HepG2 (cell line): ENCODE measurements around the gene DEFB124. TPM values are rescaled to one million over a fixed set of nuclear protein-coding genes. Genes with fewer than 3 reads are reported as not detected.

Experiments used
- ELF1 ChIP-seq: sonication (generic); formaldehyde crosslinking; IDR thresholded peaks from 2 replicates; pipeline ENCODE4 v1.4.0; 2020; ENCODE audit warnings: missing genetic modification reagents
- FLYWCH1 ChIP-seq: sonication (generic); formaldehyde crosslinking; IDR thresholded peaks from 2 replicates; pipeline ENCODE4 v1.8.1; 2023; ENCODE audit warnings: mild to moderate bottlenecking, missing genetic modification reagents
- FOSL1 ChIP-seq: sonication (generic); formaldehyde crosslinking; IDR thresholded peaks from 2 replicates; pipeline ENCODE4 v1.9.0; 2021; ENCODE audit warnings: missing genetic modification reagents, borderline replicate concordance
- HNRNPUL1 ChIP-seq: fragments of 200-400 bp; formaldehyde crosslinking; IDR thresholded peaks from 2 replicates; pipeline ENCODE4 v1.6.1; 2017; ENCODE audit warnings: low read depth, mild to moderate bottlenecking, low read length, moderate library complexity
- IRF2 ChIP-seq: IDR thresholded peaks from 2 replicates; pipeline ENCODE4 v1.6.1; 2018; ENCODE audit warnings: missing genetic modification reagents, missing compliant biosample characterization
- ISL2 ChIP-seq: sonication (generic); formaldehyde crosslinking; IDR thresholded peaks from 2 replicates; pipeline ENCODE4 v1.5.0; 2020; ENCODE audit warnings: missing genetic modification reagents
- MTA1 ChIP-seq: sonication (generic); formaldehyde crosslinking; IDR thresholded peaks from 2 replicates; pipeline ENCODE4 v1.4.0; 2020; ENCODE audit warnings: missing genetic modification reagents, mild to moderate bottlenecking, borderline replicate concordance
- MYNN ChIP-seq: sonication (generic); formaldehyde crosslinking; IDR thresholded peaks from 2 replicates; pipeline ENCODE4 v1.4.0; 2020; ENCODE audit warnings: mild to moderate bottlenecking, low read depth, missing genetic modification reagents
- NFE2L2 ChIP-seq: fragments of 150-350 bp; IDR thresholded peaks from 2 replicates; pipeline ENCODE4 v1.6.1; 2014; ENCODE audit warnings: low read length
- PRDM15 ChIP-seq: sonication (generic); formaldehyde crosslinking; IDR thresholded peaks from 2 replicates; pipeline ENCODE4 v1.4.0; 2020; ENCODE audit warnings: missing genetic modification reagents
- RNF2 ChIP-seq: fragments of 450-650 bp; conservative IDR thresholded peaks from 2 replicates; pipeline ENCODE4 v1.6.1; 2016; ENCODE audit warnings: low read depth
- SOX13 ChIP-seq, 3 experiments: fragments of 450-650 bp in 1 of 3; sonication (generic) in 1 of 3; formaldehyde crosslinking in 1 of 3; IDR thresholded peaks in 2 of 3; conservative IDR thresholded peaks in 1 of 3; 2 replicates each; pipeline versions ENCODE4 v1.5.0 to v1.6.1; 2016 to 2020; ENCODE audit warnings: antibody characterized with exemption in 1 of 3, mild to moderate bottlenecking in 1 of 3, missing compliant biosample characterization in 1 of 3, missing genetic modification reagents in 1 of 3, moderate library complexity in 1 of 3
- ZFP36L1 ChIP-seq: sonication (generic); formaldehyde crosslinking; IDR thresholded peaks from 2 replicates; pipeline ENCODE4 v1.8.0; 2022; ENCODE audit warnings: mild to moderate bottlenecking, missing genetic modification reagents, moderate library complexity
- ZKSCAN8 ChIP-seq: IDR thresholded peaks from 2 replicates; pipeline ENCODE4 v1.6.1; 2016; ENCODE audit warnings: borderline replicate concordance, missing genetic modification reagents, missing compliant biosample characterization
- ZNF329 ChIP-seq: sonication (generic); formaldehyde crosslinking; IDR thresholded peaks from 2 replicates; pipeline ENCODE4 v1.9.0; 2021; ENCODE audit warnings: low read depth, mild to moderate bottlenecking, missing genetic modification reagents
- ZNF383 ChIP-seq: sonication (generic); formaldehyde crosslinking; IDR thresholded peaks from 2 replicates; pipeline ENCODE4 v1.4.0; 2020; ENCODE audit warnings: missing genetic modification reagents, mild to moderate bottlenecking, borderline replicate concordance
- polyA plus RNA-seq, 8 experiments: library from polyadenylated mRNA; depleted of rRNA in 3 of 8; stranded (reverse) in 7 of 8; unstranded in 1 of 8; fragments of >200 nt; fragmentation: Illumina TruSeq in 4 of 8; extraction: Trizol in 4 of 8; gene quantifications; 2 replicates each; pipeline versions ENCODE4 v1.2.1 to v1.2.3, GENCODE V29; 2011 to 2016; ENCODE audit warnings: low read depth in 4 of 8, missing spikeins in 1 of 8, mixed read lengths in 1 of 8; ENCODE audit not compliant: insufficient read depth in 1 of 8
- total RNA-seq, 5 experiments: library from RNA; depleted of rRNA; stranded (reverse); fragments of >200 nt; fragmentation: Illumina TruSeq; extraction: Trizol; gene quantifications; 2 replicates each; pipeline ENCODE4 v1.2.3, GENCODE V29; 2016; ENCODE audit warnings: low read depth in 1 of 5
- TF ChIP-seq, protein P1 (sequence below): sonication (generic); formaldehyde crosslinking; IDR thresholded peaks from 2 replicates; pipeline ENCODE4 v1.4.0; 2020; ENCODE audit warnings: missing genetic modification reagents, borderline replicate concordance
- TF ChIP-seq, protein P2 (sequence below): sonication (generic); formaldehyde crosslinking; IDR thresholded peaks from 2 replicates; pipeline ENCODE4 v1.4.0; 2020; ENCODE audit warnings: missing genetic modification reagents; ENCODE audit errors: not compliant biosample characterization
- TF ChIP-seq, protein P3 (sequence below): sonication (generic); formaldehyde crosslinking; IDR thresholded peaks from 2 replicates; pipeline ENCODE4 v1.5.0; 2020; ENCODE audit warnings: missing genetic modification reagents

Gene DEFB124
- total and polyA plus RNA-seq, 2 of the 13 experiments (the other 11 are each of a cell fraction or from before 2014, with no cell fraction given), result not detected

- peak; percentile 84 for TF ChIP-seq PRDM15 (CRISPR knock-in tag)
- 0 out of 2 replicates have a peak, but pooled peaks have one; percentile 52 for TF ChIP-seq MYNN (CRISPR knock-in tag)
- no peak for TF ChIP-seq FLYWCH1
- TF ChIP-seq, protein P1, sequence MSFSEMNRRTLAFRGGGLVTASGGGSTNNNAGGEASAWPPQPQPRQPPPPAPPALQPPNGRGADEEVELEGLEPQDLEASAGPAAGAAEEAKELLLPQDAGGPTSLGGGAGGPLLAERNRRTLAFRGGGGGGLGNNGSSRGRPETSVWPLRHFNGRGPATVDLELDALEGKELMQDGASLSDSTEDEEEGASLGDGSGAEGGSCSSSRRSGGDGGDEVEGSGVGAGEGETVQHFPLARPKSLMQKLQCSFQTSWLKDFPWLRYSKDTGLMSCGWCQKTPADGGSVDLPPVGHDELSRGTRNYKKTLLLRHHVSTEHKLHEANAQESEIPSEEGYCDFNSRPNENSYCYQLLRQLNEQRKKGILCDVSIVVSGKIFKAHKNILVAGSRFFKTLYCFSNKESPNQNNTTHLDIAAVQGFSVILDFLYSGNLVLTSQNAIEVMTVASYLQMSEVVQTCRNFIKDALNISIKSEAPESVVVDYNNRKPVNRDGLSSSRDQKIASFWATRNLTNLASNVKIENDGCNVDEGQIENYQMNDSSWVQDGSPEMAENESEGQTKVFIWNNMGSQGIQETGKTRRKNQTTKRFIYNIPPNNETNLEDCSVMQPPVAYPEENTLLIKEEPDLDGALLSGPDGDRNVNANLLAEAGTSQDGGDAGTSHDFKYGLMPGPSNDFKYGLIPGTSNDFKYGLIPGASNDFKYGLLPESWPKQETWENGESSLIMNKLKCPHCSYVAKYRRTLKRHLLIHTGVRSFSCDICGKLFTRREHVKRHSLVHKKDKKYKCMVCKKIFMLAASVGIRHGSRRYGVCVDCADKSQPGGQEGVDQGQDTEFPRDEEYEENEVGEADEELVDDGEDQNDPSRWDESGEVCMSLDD (CRISPR knock-in tag), result peak; percentile 51; the same call in 1 of the 2 replicates
- TF ChIP-seq ZNF383 (CRISPR knock-in tag), result no peak; the same call in 1 of the 2 replicates
- peak; percentile 96 for TF ChIP-seq RNF2
- TF ChIP-seq MTA1 (CRISPR knock-in tag), result peak; percentile 88; the same call in 1 of the 2 replicates
- TF ChIP-seq SOX13 (IDR thresholded peaks at IDR 0.05), result no peak; the same call in 1 of the 2 replicates
- TF ChIP-seq SOX13 (CRISPR knock-in tag; conservative IDR thresholded peaks at IDR 0.05 in 1 of 2, IDR thresholded peaks at IDR 0.05 in 1 of 2), result peak in 1 of 2 experiments; percentile 61; a peak in 2 of 4 replicates
- peak; percentile 81; the same call in 1 of the 2 replicates for TF ChIP-seq ZKSCAN8 (CRISPR knock-in tag)
- peak; percentile 52; the same call in 1 of the 2 replicates for TF ChIP-seq ELF1 (CRISPR knock-in tag)
- TF ChIP-seq, protein P2, sequence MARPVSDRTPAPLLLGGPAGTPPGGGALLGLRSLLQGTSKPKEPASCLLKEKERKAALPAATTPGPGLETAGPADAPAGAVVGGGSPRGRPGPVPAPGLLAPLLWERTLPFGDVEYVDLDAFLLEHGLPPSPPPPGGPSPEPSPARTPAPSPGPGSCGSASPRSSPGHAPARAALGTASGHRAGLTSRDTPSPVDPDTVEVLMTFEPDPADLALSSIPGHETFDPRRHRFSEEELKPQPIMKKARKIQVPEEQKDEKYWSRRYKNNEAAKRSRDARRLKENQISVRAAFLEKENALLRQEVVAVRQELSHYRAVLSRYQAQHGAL, result peak; percentile 95
- peak; percentile 81 for TF ChIP-seq ISL2
- peak; percentile 54; the same call in 1 of the 2 replicates for TF ChIP-seq FOSL1 (CRISPR knock-in tag)
- TF ChIP-seq NFE2L2, result no peak
- peak; percentile 92 for TF ChIP-seq ZNF329
- TF ChIP-seq ZFP36L1, result peak; percentile 77; the same call in 1 of the 2 replicates
- no peak for TF ChIP-seq HNRNPUL1
- TF ChIP-seq, protein P3, sequence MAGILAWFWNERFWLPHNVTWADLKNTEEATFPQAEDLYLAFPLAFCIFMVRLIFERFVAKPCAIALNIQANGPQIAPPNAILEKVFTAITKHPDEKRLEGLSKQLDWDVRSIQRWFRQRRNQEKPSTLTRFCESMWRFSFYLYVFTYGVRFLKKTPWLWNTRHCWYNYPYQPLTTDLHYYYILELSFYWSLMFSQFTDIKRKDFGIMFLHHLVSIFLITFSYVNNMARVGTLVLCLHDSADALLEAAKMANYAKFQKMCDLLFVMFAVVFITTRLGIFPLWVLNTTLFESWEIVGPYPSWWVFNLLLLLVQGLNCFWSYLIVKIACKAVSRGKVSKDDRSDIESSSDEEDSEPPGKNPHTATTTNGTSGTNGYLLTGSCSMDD, result 0 out of 2 replicates have a peak, but pooled peaks have one; percentile 79
- peak; percentile 61; the same call in 1 of the 2 replicates for TF ChIP-seq IRF2
Measured at GRCh38 chr20:31514154-31515071, 39.5 kb upstream of the DEFB124 start, which contains the start of gene HM13 (continued).
